ACC112 (cell line): Measurements from ENCODE around the gene ATP5F1A.

Source experiments
- H2AFZ ChIP-seq: fragments of 200-600 bp; sonication (generic); one replicate; pipeline ENCODE4 v1.6.0; 2017; ENCODE audit warnings: antibody characterized with exemption, low read length; ENCODE audit not compliant: unreplicated experiment
- H3K27ac ChIP-seq: fragments of 200-600 bp; sonication (generic); 2 replicates; pipeline ENCODE4 v1.5.1; 2014; ENCODE audit warnings: low read depth, mild to moderate bottlenecking, antibody characterized with exemption, low read length, moderate library complexity
- H3K27me3 ChIP-seq: fragments of 200-600 bp; sonication (generic); 2 replicates; pipeline ENCODE4 v1.6.1; 2014; ENCODE audit warnings: mild to moderate bottlenecking, antibody characterized with exemption, low read length, moderate library complexity, mixed read lengths; ENCODE audit not compliant: insufficient read depth
- H3K36me3 ChIP-seq: fragments of 200-600 bp; sonication (generic); 2 replicates; pipeline ENCODE4 v1.6.1; 2016; ENCODE audit warnings: mild to moderate bottlenecking, antibody characterized with exemption, low read length, moderate library complexity, mixed read lengths; ENCODE audit not compliant: insufficient read depth
- H3K4me1 ChIP-seq: fragments of 200-600 bp; sonication (generic); one replicate; pipeline ENCODE4 v1.6.1; 2016; ENCODE audit warnings: low read length, mixed read lengths; ENCODE audit not compliant: insufficient read depth, unreplicated experiment, control insufficient read depth
- H3K4me3 ChIP-seq: fragments of 200-600 bp; sonication (generic); 2 replicates; pipeline ENCODE4 v1.5.1; 2014; ENCODE audit warnings: mild to moderate bottlenecking, low read depth, low read length
- H3K79me2 ChIP-seq: fragments of 200-600 bp; sonication (generic); one replicate; pipeline ENCODE4 v1.6.0; 2016; ENCODE audit warnings: low read length; ENCODE audit not compliant: control insufficient read depth, unreplicated experiment, insufficient read depth

The ATP5F1A gene

DNA sequence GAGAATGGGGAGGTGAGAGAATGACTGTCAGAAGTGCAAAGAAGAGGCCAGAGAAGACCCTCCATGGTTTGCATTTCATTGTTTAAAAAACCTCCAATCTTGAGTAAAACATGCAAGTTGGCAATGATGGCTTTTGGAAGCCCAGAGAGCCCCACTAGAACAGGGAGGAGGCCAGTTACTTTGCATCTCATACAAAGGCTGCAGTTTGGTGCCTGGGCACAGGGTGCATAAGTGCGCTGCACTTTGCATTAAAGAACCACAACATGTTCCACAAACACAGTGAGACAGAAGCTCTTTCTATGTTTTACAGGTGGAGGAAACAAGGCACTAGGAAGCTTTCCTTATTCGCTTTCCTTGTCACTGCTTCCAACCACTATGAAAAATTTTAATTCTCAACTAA is 51.4 kb downstream of the ATP5F1A start:
- H3K27me3 ChIP-seq = no peaks in the 10 kb centered on the region
- no peak overlapping the region for H3K27ac ChIP-seq
- H3K79me2 ChIP-seq = no peaks in the 10 kb centered on the region
- H3K36me3 ChIP-seq = no peaks in the 10 kb centered on the region
- H3K4me3 ChIP-seq = no peak overlapping the region
- peaks cover 23% of the 10 kb centered on the region for H3K4me1 ChIP-seq
- H2AFZ ChIP-seq = no peak overlapping the region

DNA sequence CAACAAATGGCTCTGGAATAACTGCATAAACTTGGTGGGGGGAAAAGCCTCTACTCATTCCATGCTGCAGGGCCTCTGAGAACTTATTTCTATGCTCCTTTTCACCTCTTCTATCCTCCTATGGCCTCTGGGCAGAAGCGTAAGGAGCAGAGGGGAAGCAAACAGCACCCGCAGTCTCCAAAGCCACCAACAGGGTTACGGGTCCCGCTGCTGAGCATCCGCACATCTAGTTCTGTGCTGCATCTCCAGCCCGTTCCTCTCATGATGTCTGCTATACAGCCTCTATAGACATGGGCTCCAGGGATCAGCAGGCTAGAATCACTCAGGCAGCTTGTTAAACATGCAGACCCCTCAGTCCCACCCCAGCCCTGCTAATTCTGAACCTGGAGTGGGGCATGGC is 52.0 kb downstream of the ATP5F1A start:
- H3K79me2 ChIP-seq = no peaks in the 10 kb centered on the region
- no peaks in the 10 kb centered on the region for H3K27me3 ChIP-seq
- H3K27ac ChIP-seq = no peak overlapping the region
- no peak overlapping the region for H2AFZ ChIP-seq
- no peak overlapping the region for H3K4me3 ChIP-seq
- H3K4me1 ChIP-seq = peaks cover 17% of the 10 kb centered on the region
- H3K36me3 ChIP-seq = no peaks in the 10 kb centered on the region

DNA sequence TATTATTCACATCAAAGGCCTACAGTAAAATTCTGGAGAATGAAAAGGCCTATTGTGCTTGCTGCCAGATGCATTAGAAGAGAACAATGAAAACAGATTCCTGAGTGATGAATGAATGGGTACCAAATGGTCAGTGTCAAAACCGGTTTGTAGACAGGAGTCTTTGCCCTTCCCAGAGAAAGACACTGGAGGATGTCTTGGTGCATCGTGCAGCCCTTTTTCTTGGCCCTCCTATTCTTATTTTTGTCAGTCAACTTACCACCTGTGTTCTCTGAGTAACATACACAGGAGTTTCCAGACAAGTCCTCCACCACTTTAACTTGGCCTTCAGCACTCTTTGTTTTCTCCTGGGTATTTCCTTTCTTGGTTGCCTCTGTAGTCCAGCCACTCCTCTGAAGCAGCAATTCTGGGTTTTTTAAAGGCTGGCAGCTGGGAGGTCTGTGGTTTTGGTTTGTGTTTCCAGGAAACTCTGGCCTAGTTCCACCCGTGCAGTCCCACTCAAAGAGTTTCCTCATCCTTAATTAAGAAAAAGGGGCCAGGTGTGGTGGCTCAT is 55.4 kb downstream of the ATP5F1A start:
- Histone ChIP-seq H3K27me3 (no peaks in the 10 kb centered on the region), H3K4me3 (no peak overlapping the region), H3K27ac (no peak overlapping the region), H3K4me1 (peaks cover 8% of the 10 kb centered on the region), H3K36me3 (no peaks in the 10 kb centered on the region), H3K79me2 (no peaks in the 10 kb centered on the region), H2AFZ (no peak overlapping the region)

DNA sequence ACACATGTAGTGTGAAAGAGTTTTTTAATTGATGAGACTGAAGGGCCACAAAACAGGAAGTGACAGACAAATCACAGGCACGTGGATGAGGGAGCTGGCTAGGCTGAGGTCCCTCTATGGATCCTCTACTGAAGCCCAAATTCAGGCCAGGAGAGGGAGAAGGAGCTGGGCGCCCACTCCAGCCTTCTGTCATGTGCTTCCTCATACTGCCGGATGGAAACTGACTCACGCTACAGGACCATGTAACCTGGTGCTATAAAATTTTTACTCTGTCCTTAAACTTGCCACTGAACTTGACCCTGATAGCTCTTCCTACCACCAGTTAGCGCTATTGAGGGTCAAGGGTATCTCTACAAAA is 57.4 kb downstream of the ATP5F1A start:
- Histone ChIP-seq H3K27me3 (no peaks in the 10 kb centered on the region), H3K79me2 (no peaks in the 10 kb centered on the region), H3K36me3 (no peaks in the 10 kb centered on the region), H3K4me3 (no peak overlapping the region), H3K4me1 (peaks cover 9% of the 10 kb centered on the region), H3K27ac (no peak overlapping the region), H2AFZ (no peak overlapping the region)

DNA sequence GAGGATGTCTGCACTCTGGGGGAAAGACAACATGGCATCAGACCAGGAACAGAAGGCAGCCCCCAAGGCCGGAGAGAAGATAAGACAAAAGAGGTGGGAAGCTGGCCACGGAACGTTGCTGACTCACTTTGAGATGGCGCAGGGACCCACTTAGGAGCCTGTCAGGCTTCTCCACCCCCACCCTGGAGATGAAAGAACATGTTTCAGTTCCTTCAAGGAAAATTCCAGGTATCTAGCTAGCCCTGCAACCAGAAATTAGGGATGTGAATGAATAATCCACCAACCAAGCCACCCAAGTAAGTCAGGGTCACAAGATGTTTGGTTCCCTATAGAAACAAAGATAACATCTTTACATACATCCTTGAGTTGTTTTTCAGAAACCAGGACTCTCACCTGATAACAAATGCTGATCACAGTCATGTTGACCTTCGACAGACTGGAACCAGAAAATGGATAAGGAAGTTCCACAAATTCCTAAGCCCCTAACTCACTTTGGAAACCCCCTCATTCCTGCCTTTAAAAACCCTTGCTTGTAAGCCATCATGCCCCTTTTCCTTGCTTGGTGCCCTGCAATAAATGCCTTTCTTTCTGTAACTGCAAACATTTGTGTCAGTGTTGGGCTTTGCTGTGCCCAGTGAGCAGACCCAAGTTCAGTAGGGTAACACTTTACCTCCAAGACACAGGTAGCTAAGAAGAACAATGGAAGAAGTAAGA is 57.9 kb downstream of the ATP5F1A start:
- Histone ChIP-seq H3K27me3 (no peaks in the 10 kb centered on the region), H2AFZ (no peak overlapping the region), H3K4me1 (peaks cover 12% of the 10 kb centered on the region), H3K4me3 (no peak overlapping the region), H3K79me2 (no peaks in the 10 kb centered on the region), H3K36me3 (no peaks in the 10 kb centered on the region), H3K27ac (no peak overlapping the region)

DNA sequence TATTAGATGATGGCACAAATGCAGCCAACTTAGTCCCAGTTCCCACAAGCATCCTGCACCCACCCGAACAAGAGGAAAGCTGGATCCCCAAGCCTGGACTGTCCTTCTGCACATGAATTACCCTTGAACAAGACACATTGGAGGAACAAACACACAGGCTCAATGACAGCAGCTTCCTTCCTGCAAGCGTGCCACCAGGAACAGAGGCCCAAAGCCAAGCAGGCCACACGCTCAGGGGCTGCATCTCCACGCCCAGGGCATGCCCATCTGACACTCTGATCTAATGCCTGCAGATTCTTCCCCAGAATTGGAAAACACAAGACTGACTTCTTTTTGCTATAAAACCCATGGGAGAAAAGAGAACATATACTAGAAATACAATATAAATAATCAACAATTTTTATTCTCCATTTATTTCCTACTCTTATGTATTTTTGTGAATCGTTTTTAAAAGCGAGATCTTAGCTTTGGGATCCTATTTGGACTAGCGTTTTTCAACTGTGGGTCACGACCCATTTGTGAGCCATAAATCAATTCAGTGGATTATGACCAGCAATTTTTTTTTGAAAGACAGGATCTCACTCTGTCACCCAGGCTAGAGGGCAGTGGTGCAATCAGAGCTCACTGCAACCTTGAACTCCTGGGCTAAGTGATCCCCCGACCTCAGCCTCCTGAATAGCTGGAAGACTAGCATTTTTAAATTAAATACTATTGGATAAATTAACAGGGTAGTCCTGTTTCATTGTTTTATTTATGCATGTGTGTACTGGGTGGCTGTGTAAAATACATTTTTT is 60.4 kb downstream of the ATP5F1A start:
- H2AFZ ChIP-seq = no peak overlapping the region
- no peak overlapping the region for H3K4me3 ChIP-seq
- H3K4me1 ChIP-seq = peaks cover 11% of the 10 kb centered on the region
- H3K36me3 ChIP-seq = no peaks in the 10 kb centered on the region
- H3K79me2 ChIP-seq = no peaks in the 10 kb centered on the region
- H3K27ac ChIP-seq = no peak overlapping the region
- H3K27me3 ChIP-seq = no peaks in the 10 kb centered on the region

DNA sequence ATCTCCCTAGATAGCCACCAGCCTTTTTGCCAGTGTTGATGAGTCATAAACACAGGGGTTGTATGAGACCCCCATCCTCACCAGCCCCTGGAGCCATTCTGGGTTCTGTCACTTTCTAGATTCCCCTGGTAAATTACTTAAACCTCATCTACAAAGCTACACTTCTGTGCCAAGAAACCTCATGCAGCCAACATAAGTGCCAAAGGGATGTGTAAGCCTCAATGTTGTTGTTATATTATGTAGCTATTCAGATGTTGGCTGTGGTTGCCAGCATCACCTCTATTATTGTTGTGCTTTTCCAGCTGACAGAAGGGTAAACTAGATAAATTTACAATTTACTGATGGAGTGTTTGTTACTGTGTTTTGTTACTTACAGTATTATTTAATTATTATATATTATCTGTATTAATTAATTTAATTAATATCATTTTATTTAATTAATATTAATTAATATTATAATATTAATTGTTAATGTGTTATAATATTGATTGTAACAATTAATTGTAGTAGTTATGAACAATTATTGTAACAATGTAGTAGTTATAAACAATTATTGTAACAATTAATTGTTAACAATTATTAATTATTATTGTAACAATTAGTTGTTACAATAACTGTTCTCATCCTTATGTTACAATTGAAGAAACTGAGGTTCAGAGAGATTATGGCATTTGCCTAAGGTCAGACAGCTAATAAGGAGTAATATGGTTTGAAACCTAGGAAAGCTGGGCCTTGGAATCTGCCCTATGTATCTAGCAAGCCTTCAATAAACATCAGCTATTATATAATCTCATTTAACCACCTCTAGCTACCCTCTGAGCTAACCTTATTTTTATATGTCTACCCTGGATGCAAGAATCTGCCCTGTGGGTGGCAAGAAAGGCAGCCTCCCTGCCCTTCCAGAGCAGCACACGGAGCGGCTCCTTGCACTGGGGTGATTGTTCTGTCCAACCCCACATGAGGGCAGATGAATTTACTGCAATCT is 62.1 kb downstream of the ATP5F1A start:
- Histone ChIP-seq H3K79me2 (no peaks in the 10 kb centered on the region), H3K36me3 (no peaks in the 10 kb centered on the region), H3K4me1 (peaks cover 4% of the 10 kb centered on the region), H3K27ac (no peak overlapping the region), H2AFZ (no peak overlapping the region), H3K27me3 (no peaks in the 10 kb centered on the region), H3K4me3 (no peak overlapping the region)

DNA sequence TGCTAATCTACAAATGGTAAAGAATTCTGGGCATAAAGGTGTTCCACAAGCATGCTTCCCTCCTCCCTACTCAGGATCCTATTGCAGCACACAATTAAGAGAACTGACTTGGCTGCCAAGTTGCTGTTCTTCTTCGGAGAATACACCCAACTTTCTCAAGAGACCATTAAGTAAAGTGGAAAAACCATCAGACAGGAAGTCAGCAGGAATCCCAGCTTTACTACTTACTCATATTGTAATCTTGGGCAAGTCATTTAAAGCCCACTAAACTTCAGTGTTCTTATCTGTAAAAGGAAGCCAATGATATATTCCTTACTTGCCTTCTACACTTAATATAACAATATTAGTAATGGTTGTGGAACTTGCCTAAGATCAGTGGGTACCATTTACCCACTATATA is 63.9 kb downstream of the ATP5F1A start:
- H3K27me3 ChIP-seq = no peaks in the 10 kb centered on the region
- no peak overlapping the region for H2AFZ ChIP-seq
- H3K4me3 ChIP-seq = no peak overlapping the region
- no peaks in the 10 kb centered on the region for H3K79me2 ChIP-seq
- no peaks in the 10 kb centered on the region for H3K36me3 ChIP-seq
- no peak overlapping the region for H3K27ac ChIP-seq
- peaks cover 4% of the 10 kb centered on the region for H3K4me1 ChIP-seq

DNA sequence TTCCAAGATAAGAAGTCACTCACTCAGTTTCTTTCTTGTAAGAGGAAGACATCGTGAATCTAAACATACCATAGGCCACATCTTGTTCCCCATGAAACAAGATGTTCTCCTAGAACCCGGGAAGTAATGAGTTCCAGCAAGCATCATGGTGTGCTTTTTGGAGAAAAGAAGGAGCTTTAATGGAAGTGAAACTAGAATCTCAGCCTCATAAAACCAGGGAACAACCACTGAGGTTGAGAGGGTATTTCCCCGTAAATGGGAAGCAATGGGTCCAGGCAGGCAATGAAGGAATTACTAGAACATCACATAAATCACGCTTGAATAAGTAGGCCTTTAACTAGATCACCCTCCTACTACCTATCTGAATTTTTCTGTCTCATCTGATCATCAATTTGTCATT is 66.4 kb downstream of the ATP5F1A start:
- Histone ChIP-seq H3K4me1 (peaks cover 4% of the 10 kb centered on the region), H3K4me3 (no peak overlapping the region), H3K79me2 (no peaks in the 10 kb centered on the region), H2AFZ (no peak overlapping the region), H3K36me3 (no peaks in the 10 kb centered on the region), H3K27ac (no peak overlapping the region), H3K27me3 (no peaks in the 10 kb centered on the region)
